ENCODE results near the gene ARHGEF6. TPM values are rescaled to one million over a fixed set of nuclear protein-coding genes. Genes with fewer than 3 reads are reported as not detected.
A peak's percentile ranks its signal among the peaks of the same experiment; 100 is the strongest.

Gene ARHGEF6
- total and polyA plus RNA-seq, 2 donors, result 11.2 to 28.5 TPM

GRCh38 chrX:136714626-136715599 lies 65.8 kb downstream of the ARHGEF6 start:
- 80% methylated on average over 6 of the region's 6 CpGs for WGBS
- H3K36me3 ChIP-seq (ENCODE audit: insufficient read depth), result no peaks in the 10 kb centered on the region
- no peak for DNase-seq (ENCODE audit: extremely low spot score)

GRCh38 chrX:136712650-136713310 lies 68.0 kb downstream of the ARHGEF6 start:
- Histone ChIP-seq H3K36me3 (ENCODE audit: insufficient read depth) (no peaks in the 10 kb centered on the region), H3K27ac (ENCODE audit: low read depth) (no peak overlapping the region), H3K4me1 (ENCODE audit: insufficient read depth) (no peaks in the 10 kb centered on the region), H3K4me3 (ENCODE audit: low read depth, low read length) (no peak overlapping the region)
- no peak for DNase-seq (ENCODE audit: extremely low spot score)

More at GRCh38 chrX:136714626-136715599, 65.8 kb downstream of the ARHGEF6 start:
- H3K4me3 ChIP-seq (ENCODE audit: low read depth, low read length), result no peak overlapping the region
- H3K27ac ChIP-seq (ENCODE audit: low read depth), result no peak overlapping the region
- H3K4me1 ChIP-seq (ENCODE audit: insufficient read depth), result no peaks in the 10 kb centered on the region

- 27% methylated on average over 1 of the region's 1 CpG for WGBS
- Histone ChIP-seq H3K4me1 (ENCODE audit: insufficient read depth) (no peaks in the 10 kb centered on the region), H3K27ac (ENCODE audit: low read depth) (no peak overlapping the region), H3K36me3 (ENCODE audit: insufficient read depth) (no peaks in the 10 kb centered on the region), H3K4me3 (ENCODE audit: low read depth, low read length) (no peak overlapping the region)
- no peak for DNase-seq (ENCODE audit: extremely low spot score)
Measured at GRCh38 chrX:136711147-136711546, 69.6 kb downstream of the ARHGEF6 start.

GRCh38 chrX:136710325-136710951 lies 70.3 kb downstream of the ARHGEF6 start:
- H3K27ac ChIP-seq (ENCODE audit: low read depth), result no peak overlapping the region
- no peaks in the 10 kb centered on the region for H3K4me1 ChIP-seq (ENCODE audit: insufficient read depth)
- 55% methylated on average over 2 of the region's 2 CpGs for WGBS
- H3K4me3 ChIP-seq (ENCODE audit: low read depth, low read length), result no peak overlapping the region
- no peak for DNase-seq (ENCODE audit: extremely low spot score)
- no peaks in the 10 kb centered on the region for H3K36me3 ChIP-seq (ENCODE audit: insufficient read depth)

- 83% methylated on average over 1 of the region's 1 CpG for WGBS
- no peak for DNase-seq (ENCODE audit: extremely low spot score)
- Histone ChIP-seq H3K36me3 (ENCODE audit: insufficient read depth) (no peaks in the 10 kb centered on the region), H3K4me1 (ENCODE audit: insufficient read depth) (no peaks in the 10 kb centered on the region), H3K27ac (ENCODE audit: low read depth) (no peak overlapping the region), H3K4me3 (ENCODE audit: low read depth, low read length) (no peak overlapping the region)
Measured at GRCh38 chrX:136708348-136708747, 72.4 kb downstream of the ARHGEF6 start.

DNA sequence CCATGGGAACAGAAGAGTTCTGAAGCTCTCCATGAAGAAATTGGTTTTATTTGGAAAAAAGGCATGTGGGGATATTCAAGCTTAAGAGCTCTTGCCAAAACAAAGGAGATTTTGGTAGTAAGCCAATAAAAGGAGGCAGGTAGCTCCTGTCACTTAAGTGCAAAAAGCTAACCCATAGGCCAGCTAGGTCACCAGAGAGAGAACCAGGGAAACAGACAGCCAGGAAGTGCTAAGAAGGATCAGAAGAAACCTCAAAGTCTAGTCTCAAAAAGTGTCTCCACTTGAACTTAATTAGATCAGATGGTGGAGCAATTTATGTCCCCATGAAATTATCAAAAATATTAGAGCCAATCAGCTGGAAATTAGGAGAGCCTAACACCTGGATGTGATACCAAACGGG lies 83.6 kb downstream of the ARHGEF6 start:
- Histone ChIP-seq H3K4me1 (ENCODE audit: insufficient read depth) (no peaks in the 10 kb centered on the region), H3K4me3 (ENCODE audit: low read depth, low read length) (no peak overlapping the region), H3K27ac (ENCODE audit: low read depth) (no peak overlapping the region), H3K36me3 (ENCODE audit: insufficient read depth) (no peaks in the 10 kb centered on the region)
- 79% methylated on average over 1 of the region's 1 CpG for WGBS
- DNase-seq (ENCODE audit: extremely low spot score), result no peak

DNA sequence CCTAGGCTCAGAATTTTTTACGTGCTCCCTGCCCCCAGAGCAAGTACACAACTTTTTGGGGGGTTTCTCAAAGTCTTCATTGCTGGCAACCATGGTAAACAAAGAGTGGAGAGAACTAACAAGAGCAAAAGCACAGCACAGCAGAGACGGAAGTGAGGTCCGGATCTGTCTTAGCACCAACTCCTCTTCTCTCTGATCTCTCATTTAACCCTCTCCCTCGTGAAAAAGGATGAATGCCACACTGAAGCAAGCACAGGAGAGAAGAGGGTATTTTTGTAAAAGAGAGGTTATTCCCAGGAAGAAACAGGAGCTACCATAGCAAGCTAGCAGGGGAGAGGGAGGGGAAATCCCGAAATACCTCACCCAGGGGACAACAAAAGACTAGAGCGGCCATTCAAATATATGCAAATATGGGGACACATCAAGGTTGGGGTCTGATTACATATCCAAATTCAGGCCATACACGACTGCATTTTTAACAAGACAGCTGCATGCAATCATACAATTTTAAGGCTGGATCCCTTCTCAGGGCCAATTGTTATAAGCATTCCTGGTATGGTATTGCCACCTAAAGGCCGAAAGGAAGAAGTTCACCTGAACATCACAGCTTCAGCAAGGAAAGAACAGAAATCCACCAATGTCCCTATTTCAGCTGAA lies 86.2 kb downstream of the ARHGEF6 start:
- Histone ChIP-seq H3K27ac (ENCODE audit: low read depth) (peak overlapping the region; percentile 2), H3K4me3 (ENCODE audit: low read depth, low read length) (no peak overlapping the region), H3K36me3 (ENCODE audit: insufficient read depth) (no peaks in the 10 kb centered on the region), H3K4me1 (ENCODE audit: insufficient read depth) (no peaks in the 10 kb centered on the region)
- no peak for DNase-seq (ENCODE audit: extremely low spot score)
- 41% methylated on average over 8 of the region's 8 CpGs for WGBS

GRCh38 chrX:136692271-136692670 lies 88.5 kb downstream of the ARHGEF6 start:
- Histone ChIP-seq H3K36me3 (ENCODE audit: insufficient read depth) (no peaks in the 10 kb centered on the region), H3K27ac (ENCODE audit: low read depth) (no peak overlapping the region), H3K4me3 (ENCODE audit: low read depth, low read length) (no peak overlapping the region), H3K4me1 (ENCODE audit: insufficient read depth) (no peaks in the 10 kb centered on the region)
- no peak for DNase-seq (ENCODE audit: extremely low spot score)
- 65% methylated on average over 4 of the region's 4 CpGs for WGBS

DNA sequence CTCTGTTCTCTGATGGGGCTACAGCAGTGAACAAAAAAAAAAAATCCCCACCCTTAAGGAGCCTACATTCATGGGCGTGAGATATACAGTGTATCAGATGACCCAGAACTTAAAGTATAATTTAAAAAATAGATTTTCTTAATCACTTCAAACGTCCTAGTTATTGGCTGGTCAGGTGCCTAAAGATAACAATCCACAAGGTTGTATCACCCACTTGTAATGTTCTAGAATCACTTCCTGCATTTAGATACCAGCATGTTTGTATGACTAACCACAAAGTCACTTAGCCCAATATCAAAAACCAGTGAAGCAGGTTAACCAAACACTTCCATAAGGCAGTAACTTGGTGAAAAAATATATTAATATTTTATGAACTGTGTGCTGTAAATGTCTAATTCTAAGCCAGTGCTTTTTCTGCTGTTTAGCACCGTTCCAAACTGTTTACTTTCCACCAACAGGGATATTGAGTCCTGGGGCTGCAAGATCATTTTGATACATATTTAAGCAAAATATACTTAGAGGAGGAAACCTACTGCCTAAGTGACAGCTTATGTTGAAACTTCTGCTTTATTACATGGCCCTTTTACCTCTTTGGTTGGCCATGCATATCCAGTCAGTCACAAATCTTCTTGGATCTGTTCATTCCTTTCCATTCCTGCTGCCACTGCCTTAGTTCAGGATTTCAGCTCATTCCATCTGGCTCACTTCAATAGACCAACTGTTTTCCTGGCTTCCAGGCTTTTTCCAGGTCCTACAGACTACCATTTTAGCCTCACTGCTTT lies 89.5 kb downstream of the ARHGEF6 start:
- no peaks in the 10 kb centered on the region for H3K4me1 ChIP-seq (ENCODE audit: insufficient read depth)
- no peaks in the 10 kb centered on the region for H3K36me3 ChIP-seq (ENCODE audit: insufficient read depth)
- no peak for DNase-seq (ENCODE audit: extremely low spot score)
- H3K27ac ChIP-seq (ENCODE audit: low read depth), result no peak overlapping the region
- H3K4me3 ChIP-seq (ENCODE audit: low read depth, low read length), result no peak overlapping the region
- WGBS, result 67% methylated on average over 3 of the region's 3 CpGs

- WGBS, result 50% methylated on average over 6 of the region's 6 CpGs
- Histone ChIP-seq H3K27ac (ENCODE audit: low read depth) (no peak overlapping the region), H3K4me1 (ENCODE audit: insufficient read depth) (no peaks in the 10 kb centered on the region), H3K36me3 (ENCODE audit: insufficient read depth) (no peaks in the 10 kb centered on the region), H3K4me3 (ENCODE audit: low read depth, low read length) (no peak overlapping the region)
- DNase-seq (ENCODE audit: extremely low spot score), result no peak
Measured at GRCh38 chrX:136689436-136689835, 91.3 kb downstream of the ARHGEF6 start.

DNA sequence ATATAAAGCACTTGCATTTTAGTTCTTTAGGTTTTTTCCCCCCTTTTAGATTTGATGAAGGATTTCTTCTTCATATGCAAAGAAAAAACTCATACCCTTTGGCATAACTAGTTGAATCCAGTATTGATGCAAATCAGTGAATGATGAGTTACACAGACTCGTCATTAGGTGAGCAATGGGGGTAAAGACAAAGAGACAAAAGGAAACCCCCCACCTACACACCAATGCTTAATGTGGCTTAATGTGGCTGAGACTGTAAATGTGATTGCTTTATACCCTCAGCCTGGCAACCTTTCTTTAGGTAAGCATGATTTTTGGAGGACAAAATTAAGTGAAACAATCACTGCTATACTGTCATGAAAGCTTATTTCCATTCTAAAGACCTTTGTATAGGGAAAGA lies 93.3 kb downstream of the ARHGEF6 start:
- Histone ChIP-seq H3K4me3 (ENCODE audit: low read depth, low read length) (no peak overlapping the region), H3K4me1 (ENCODE audit: insufficient read depth) (no peaks in the 10 kb centered on the region), H3K36me3 (ENCODE audit: insufficient read depth) (no peaks in the 10 kb centered on the region), H3K27ac (ENCODE audit: low read depth) (no peak overlapping the region)
- no peak for DNase-seq (ENCODE audit: extremely low spot score)
- WGBS, result 100% methylated on average over 1 of the region's 1 CpG

DNA sequence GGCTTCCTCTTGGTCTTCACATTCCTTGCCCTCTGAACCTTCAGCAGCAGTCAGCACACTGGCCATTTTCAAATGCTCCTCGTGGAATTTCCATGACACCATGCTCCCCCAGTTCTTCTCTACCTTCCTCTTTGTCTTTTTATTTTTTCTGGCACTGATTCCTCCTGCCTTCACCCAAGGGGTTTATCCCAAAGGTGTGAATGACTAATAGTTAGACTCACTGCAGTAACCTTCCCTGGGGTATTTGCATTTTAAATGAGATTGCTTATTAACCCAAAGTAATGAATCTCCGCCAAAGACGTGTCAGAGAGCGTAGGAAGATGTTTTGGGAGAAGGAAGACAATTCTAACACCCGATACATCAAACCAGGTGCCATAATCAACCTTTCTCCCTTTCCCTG lies 96.6 kb downstream of the ARHGEF6 start:
- Histone ChIP-seq H3K4me3 (ENCODE audit: low read depth, low read length) (no peak overlapping the region), H3K36me3 (ENCODE audit: insufficient read depth) (no peaks in the 10 kb centered on the region), H3K27ac (ENCODE audit: low read depth) (no peak overlapping the region), H3K4me1 (ENCODE audit: insufficient read depth) (no peaks in the 10 kb centered on the region)
- DNase-seq (ENCODE audit: extremely low spot score), result no peak
- 97% methylated on average over 5 of the region's 5 CpGs for WGBS

- no peak overlapping the region for H3K4me3 ChIP-seq (ENCODE audit: low read depth, low read length)
- WGBS, result 76% methylated on average over 6 of the region's 6 CpGs
- H3K36me3 ChIP-seq (ENCODE audit: insufficient read depth), result no peaks in the 10 kb centered on the region
- no peak for DNase-seq (ENCODE audit: extremely low spot score)
- no peak overlapping the region for H3K27ac ChIP-seq (ENCODE audit: low read depth)
- H3K4me1 ChIP-seq (ENCODE audit: insufficient read depth), result no peaks in the 10 kb centered on the region
Measured at GRCh38 chrX:136679531-136679930, 101.2 kb downstream of the ARHGEF6 start.

Data from urinary bladder (tissue), 4 donors.